ENCODE measurements around the gene RGPD4. TPM values are rescaled to one million over a fixed set of nuclear protein-coding genes. Genes with fewer than 3 reads are reported as not detected.
"Not testable (repeated sequence)": the region's sequence is repeated elsewhere in the genome, so short reads cannot be mapped to it uniquely, and the experiment has no call there.

The RGPD4 gene
- total RNA-seq, 2 experiments from 2014 or later = 0.53 to 0.63 TPM

GRCh38 chr2:107825206-107825563 is 1.5 kb upstream of the RGPD4 start:
- intact Hi-C loops (cut with DNase I, micrococcal nuclease) = no loop called here
- Mint-ChIP-seq H3K27me3 (no peaks in the 10 kb centered on the region), H3K36me3 (ENCODE audit: low read depth) (no peaks in the 10 kb centered on the region), H3K27ac (no peak overlapping the region), H3K4me1 (ENCODE audit: low read depth) (no peaks in the 10 kb centered on the region), H3K4me3 (no peak overlapping the region), H3K9me3 (no peaks in the 10 kb centered on the region)
- ChIA-PET POLR2A (no interaction called here), CTCF (no interaction called here)
- ATAC-seq (ENCODE audit: poor library complexity) = no peak
- DNase-seq = no peak
- Histone ChIP-seq H3K27ac (ENCODE audit: low read depth in 1 of 2, low read length in 2 of 2) (no peak overlapping the region), H3K27me3 (ENCODE audit: control insufficient read depth in 1 of 2, insufficient read depth in 2 of 2, low read length in 2 of 2) (no peaks in the 10 kb centered on the region), H3K9me3 (ENCODE audit: control insufficient read depth in 1 of 2, insufficient read depth in 1 of 2, low read length in 2 of 2) (peaks cover 0 to 10% of the 10 kb centered on the region in 2 experiments), H3K4me3 (ENCODE audit: low read length) (no peak overlapping the region), H3K4me1 (ENCODE audit: insufficient read depth, low read length) (no peaks in the 10 kb centered on the region), H3K36me3 (ENCODE audit: insufficient read depth, low read length) (no peaks in the 10 kb centered on the region)
- no peak for TF ChIP-seq CTCF (IDR thresholded peaks at IDR 0.05)

- H3K27ac ChIP-seq (ENCODE audit: low read depth in 1 of 2, low read length in 2 of 2); H3K4me1 ChIP-seq (ENCODE audit: insufficient read depth, low read length); H3K27ac Mint-ChIP-seq; H3K9me3 Mint-ChIP-seq; DNase-seq; H3K4me3 Mint-ChIP-seq; ATAC-seq (ENCODE audit: poor library complexity); H3K36me3 Mint-ChIP-seq (ENCODE audit: low read depth); H3K4me3 ChIP-seq (ENCODE audit: low read length); H3K9me3 ChIP-seq (ENCODE audit: control insufficient read depth in 1 of 2, insufficient read depth in 1 of 2, low read length in 2 of 2); H3K4me1 Mint-ChIP-seq (ENCODE audit: low read depth); H3K27me3 Mint-ChIP-seq; intact Hi-C loops (cut with DNase I, micrococcal nuclease); H3K27me3 ChIP-seq (ENCODE audit: control insufficient read depth in 1 of 2, insufficient read depth in 2 of 2, low read length in 2 of 2); POLR2A ChIA-PET; H3K36me3 ChIP-seq (ENCODE audit: insufficient read depth, low read length); CTCF ChIA-PET: not testable (repeated sequence)
Observed at GRCh38 chr2:107829514-107829913, 2.8 kb downstream of the RGPD4 start.

GRCh38 chr2:107833152-107833551 is 6.5 kb downstream of the RGPD4 start:
- H3K9me3 Mint-ChIP-seq; H3K36me3 ChIP-seq (ENCODE audit: insufficient read depth, low read length); ATAC-seq (ENCODE audit: poor library complexity); H3K27me3 ChIP-seq (ENCODE audit: control insufficient read depth in 1 of 2, insufficient read depth in 2 of 2, low read length in 2 of 2); DNase-seq; H3K36me3 Mint-ChIP-seq (ENCODE audit: low read depth); H3K27ac Mint-ChIP-seq; H3K4me1 Mint-ChIP-seq (ENCODE audit: low read depth); H3K4me1 ChIP-seq (ENCODE audit: insufficient read depth, low read length); H3K4me3 ChIP-seq (ENCODE audit: low read length); H3K9me3 ChIP-seq (ENCODE audit: control insufficient read depth in 1 of 2, insufficient read depth in 1 of 2, low read length in 2 of 2); H3K27me3 Mint-ChIP-seq; H3K27ac ChIP-seq (ENCODE audit: low read depth in 1 of 2, low read length in 2 of 2); H3K4me3 Mint-ChIP-seq; intact Hi-C loops (cut with DNase I, micrococcal nuclease); CTCF ChIA-PET; POLR2A ChIA-PET: not testable (repeated sequence)

GRCh38 chr2:107833618-107834017 is 6.9 kb downstream of the RGPD4 start:
- H3K27ac Mint-ChIP-seq; H3K9me3 ChIP-seq (ENCODE audit: control insufficient read depth in 1 of 2, insufficient read depth in 1 of 2, low read length in 2 of 2); H3K36me3 Mint-ChIP-seq (ENCODE audit: low read depth); H3K36me3 ChIP-seq (ENCODE audit: insufficient read depth, low read length); H3K4me3 Mint-ChIP-seq; CTCF ChIA-PET; H3K27me3 ChIP-seq (ENCODE audit: control insufficient read depth in 1 of 2, insufficient read depth in 2 of 2, low read length in 2 of 2); H3K9me3 Mint-ChIP-seq; H3K4me1 Mint-ChIP-seq (ENCODE audit: low read depth); H3K4me3 ChIP-seq (ENCODE audit: low read length); POLR2A ChIA-PET; ATAC-seq (ENCODE audit: poor library complexity); intact Hi-C loops (cut with DNase I, micrococcal nuclease); H3K4me1 ChIP-seq (ENCODE audit: insufficient read depth, low read length); H3K27ac ChIP-seq (ENCODE audit: low read depth in 1 of 2, low read length in 2 of 2); DNase-seq; H3K27me3 Mint-ChIP-seq: not testable (repeated sequence)

- ATAC-seq (ENCODE audit: poor library complexity); H3K27ac ChIP-seq (ENCODE audit: low read depth in 1 of 2, low read length in 2 of 2); H3K9me3 Mint-ChIP-seq; H3K27ac Mint-ChIP-seq; intact Hi-C loops (cut with DNase I, micrococcal nuclease); H3K36me3 Mint-ChIP-seq (ENCODE audit: low read depth); H3K9me3 ChIP-seq (ENCODE audit: control insufficient read depth in 1 of 2, insufficient read depth in 1 of 2, low read length in 2 of 2); H3K27me3 Mint-ChIP-seq; H3K27me3 ChIP-seq (ENCODE audit: control insufficient read depth in 1 of 2, insufficient read depth in 2 of 2, low read length in 2 of 2); H3K4me3 ChIP-seq (ENCODE audit: low read length); POLR2A ChIA-PET; H3K36me3 ChIP-seq (ENCODE audit: insufficient read depth, low read length); H3K4me1 Mint-ChIP-seq (ENCODE audit: low read depth); CTCF ChIA-PET; DNase-seq; H3K4me1 ChIP-seq (ENCODE audit: insufficient read depth, low read length); H3K4me3 Mint-ChIP-seq: not testable (repeated sequence)
Observed at GRCh38 chr2:107916121-107916520, 89.4 kb downstream of the RGPD4 start.

- H3K4me3 Mint-ChIP-seq; H3K4me1 ChIP-seq (ENCODE audit: insufficient read depth, low read length); H3K27me3 ChIP-seq (ENCODE audit: control insufficient read depth in 1 of 2, insufficient read depth in 2 of 2, low read length in 2 of 2); H3K27me3 Mint-ChIP-seq; H3K36me3 ChIP-seq (ENCODE audit: insufficient read depth, low read length); H3K4me1 Mint-ChIP-seq (ENCODE audit: low read depth); H3K36me3 Mint-ChIP-seq (ENCODE audit: low read depth); H3K4me3 ChIP-seq (ENCODE audit: low read length); POLR2A ChIA-PET; intact Hi-C loops (cut with DNase I, micrococcal nuclease); DNase-seq; H3K9me3 Mint-ChIP-seq; ATAC-seq (ENCODE audit: poor library complexity); H3K9me3 ChIP-seq (ENCODE audit: control insufficient read depth in 1 of 2, insufficient read depth in 1 of 2, low read length in 2 of 2); H3K27ac Mint-ChIP-seq; H3K27ac ChIP-seq (ENCODE audit: low read depth in 1 of 2, low read length in 2 of 2): not testable (repeated sequence)
- CTCF ChIA-PET = interaction anchor here (1.5 kb wide), 1 partner anchor 667 kb away, joined by 3 read pairs; no protein-coding TSS in a partner anchor
Observed at GRCh38 chr2:107916696-107917370, 90.1 kb downstream of the RGPD4 start.

Measured in CD4-positive, alpha-beta T cell (primary cell).